CD14-positive monocyte (primary cell): ENCODE data around the gene COTL1. TPM values are rescaled to one million over a fixed set of nuclear protein-coding genes. Genes with fewer than 3 reads are reported as not detected.

Source experiments
- DNase-seq, 3 donors: peaks; one replicate each; pipeline ENCODE4 v3.0.0-alpha.2; 2011 to 2022
- H2AFZ ChIP-seq: 2 replicates; pipeline ENCODE4 v1.6.0; 2012; ENCODE audit warnings: mild to moderate bottlenecking, low read depth, low read length, inconsistent platforms; ENCODE audit not compliant: insufficient read depth, poor library complexity, severe bottlenecking
- H3K27ac ChIP-seq, 2 donors: 1 replicate in 1 of 2; 2 replicates in 1 of 2; pipeline ENCODE4 v1.5.1; 2012 to 2013; ENCODE audit warnings: low read length in 2 of 2, control low read depth in 1 of 2, inconsistent platforms in 1 of 2, low read depth in 1 of 2, mild to moderate bottlenecking in 1 of 2
- H3K27me3 ChIP-seq, 2 donors: one replicate each; pipeline versions ENCODE4 v1.6.0 to v1.6.1; 2011 to 2013; ENCODE audit warnings: low read length in 2 of 2; ENCODE audit not compliant: control insufficient read depth in 2 of 2, insufficient read depth in 2 of 2
- H3K36me3 ChIP-seq, 2 donors: replicated peaks in 1 of 2; 1 replicate in 1 of 2; 2 replicates in 1 of 2; pipeline versions ENCODE4 v1.5.1 to v1.6.1; 2012 to 2013; ENCODE audit warnings: low read length in 2 of 2, control low read depth in 1 of 2, inconsistent platforms in 1 of 2, mild to moderate bottlenecking in 1 of 2; ENCODE audit not compliant: insufficient read depth in 2 of 2, control insufficient read depth in 1 of 2
- H3K4me1 ChIP-seq, 2 donors: 1 replicate in 1 of 2; 2 replicates in 1 of 2; pipeline versions ENCODE4 v1.5.1 to v1.6.1; 2012 to 2013; ENCODE audit warnings: low read length in 2 of 2, control low read depth in 1 of 2, inconsistent platforms in 1 of 2, mild to moderate bottlenecking in 1 of 2, moderate library complexity in 1 of 2; ENCODE audit not compliant: insufficient read depth in 2 of 2, control insufficient read depth in 1 of 2
- H3K4me2 ChIP-seq: replicated peaks from 2 replicates; pipeline ENCODE3; 2012; ENCODE audit warnings: low read length, moderate library complexity, mild to moderate bottlenecking; ENCODE audit not compliant: poor library complexity, severe bottlenecking; ENCODE audit errors: extremely low read depth
- H3K4me3 ChIP-seq, 3 experiments: fragments of 200-600 bp in 1 of 3; sonication (generic) in 1 of 3; replicated peaks in 1 of 3; 1 replicate in 2 of 3; 2 replicates in 1 of 3; pipeline ENCODE4 v1.5.1; 2011 to 2013; ENCODE audit warnings: low read length in 3 of 3, mild to moderate bottlenecking in 3 of 3, control low read depth in 2 of 3, low read depth in 2 of 3, inconsistent platforms in 1 of 3, moderate library complexity in 1 of 3
- H3K79me2 ChIP-seq: 2 replicates; pipeline ENCODE4 v1.6.0; 2012; ENCODE audit warnings: mild to moderate bottlenecking, control low read depth, inconsistent platforms, low read length, moderate library complexity; ENCODE audit not compliant: insufficient read depth
- H3K9ac ChIP-seq: 2 replicates; pipeline ENCODE4 v1.6.0; 2017; ENCODE audit warnings: low read length, mild to moderate bottlenecking; ENCODE audit not compliant: insufficient read depth, poor library complexity, severe bottlenecking
- H3K9me3 ChIP-seq, 2 donors: replicated peaks in 1 of 2; 1 replicate in 1 of 2; 2 replicates in 1 of 2; pipeline versions ENCODE4 v1.5.1 to v1.6.1; 2012 to 2013; ENCODE audit warnings: low read length in 2 of 2, control low read depth in 1 of 2; ENCODE audit not compliant: control insufficient read depth in 1 of 2, insufficient read depth in 1 of 2
- H4K20me1 ChIP-seq: 2 replicates; pipeline ENCODE4 v1.6.0; 2012; ENCODE audit warnings: mild to moderate bottlenecking, low read length, control low read depth, moderate library complexity; ENCODE audit not compliant: insufficient read depth
- H3K27ac Mint-ChIP-seq, 7 donors: one replicate each; pipeline ENCODE4 v1.8.0; 2020; ENCODE audit warnings: mild to moderate bottlenecking in 7 of 7, mixed read lengths in 7 of 7, moderate library complexity in 6 of 7, inconsistent platforms in 2 of 7
- H3K27me3 Mint-ChIP-seq, 3 donors: one replicate each; pipeline ENCODE4 v1.8.0; 2021 to 2022; ENCODE audit warnings: low read depth in 3 of 3, mild to moderate bottlenecking in 3 of 3, mixed read lengths in 3 of 3, moderate library complexity in 3 of 3, inconsistent platforms in 1 of 3
- H3K36me3 Mint-ChIP-seq, 2 donors: one replicate each; pipeline ENCODE4 v1.8.0; 2020; ENCODE audit warnings: mixed read lengths in 2 of 2, inconsistent platforms in 1 of 2, mild to moderate bottlenecking in 1 of 2
- H3K4me1 Mint-ChIP-seq: one replicate; pipeline ENCODE4 v1.8.0; 2020; ENCODE audit warnings: mild to moderate bottlenecking, mixed read lengths
- H3K4me3 Mint-ChIP-seq, 2 donors: one replicate each; pipeline ENCODE4 v1.8.0; 2020; ENCODE audit warnings: mild to moderate bottlenecking in 2 of 2, mixed read lengths in 2 of 2, moderate library complexity in 1 of 2
- H3K9me3 Mint-ChIP-seq, 7 donors: one replicate each; pipeline ENCODE4 v1.8.0; 2020 to 2022; ENCODE audit warnings: mixed read lengths in 7 of 7, mild to moderate bottlenecking in 6 of 7, moderate library complexity in 6 of 7, inconsistent platforms in 2 of 7
- WGBS: methylation state at CpG from one replicate; pipeline ENCODE4 v1.1.5; 2013; ENCODE audit warnings: missing lambda C conversion rate; ENCODE audit not compliant: insufficient coverage; 5-methylcytosine and 5-hydroxymethylcytosine counted together
- intact Hi-C, 2 donors: fragments of 100-400 bp; cut with micrococcal nuclease; formaldehyde crosslinking; loops; one replicate each; pipeline versions ENCODE4 v1.15.0 to v1.15.1; 2023
- polyA plus RNA-seq, 3 donors: library from polyadenylated mRNA; depleted of rRNA in 1 of 3; unstranded in 2 of 3; stranded (reverse) in 1 of 3; fragments of 300-500 nt in 2 of 3; fragments of >200 nt in 1 of 3; fragmentation: Illumina TruSeq in 2 of 3; gene quantifications; 1 replicate in 2 of 3; 2 replicates in 1 of 3; pipeline ENCODE4 v1.2.3, GENCODE V29; 2012 to 2021
- TF ChIP-seq, protein P1 (sequence below): fragments of 200-600 bp; IDR thresholded peaks from one replicate; pipeline ENCODE4 v1.8.0; 2022; ENCODE audit warnings: antibody characterized with exemption, mild to moderate bottlenecking

COTL1 gene
- polyA plus RNA-seq, 3 donors = 648 to 1,843 (median 1,643) TPM

DNA sequence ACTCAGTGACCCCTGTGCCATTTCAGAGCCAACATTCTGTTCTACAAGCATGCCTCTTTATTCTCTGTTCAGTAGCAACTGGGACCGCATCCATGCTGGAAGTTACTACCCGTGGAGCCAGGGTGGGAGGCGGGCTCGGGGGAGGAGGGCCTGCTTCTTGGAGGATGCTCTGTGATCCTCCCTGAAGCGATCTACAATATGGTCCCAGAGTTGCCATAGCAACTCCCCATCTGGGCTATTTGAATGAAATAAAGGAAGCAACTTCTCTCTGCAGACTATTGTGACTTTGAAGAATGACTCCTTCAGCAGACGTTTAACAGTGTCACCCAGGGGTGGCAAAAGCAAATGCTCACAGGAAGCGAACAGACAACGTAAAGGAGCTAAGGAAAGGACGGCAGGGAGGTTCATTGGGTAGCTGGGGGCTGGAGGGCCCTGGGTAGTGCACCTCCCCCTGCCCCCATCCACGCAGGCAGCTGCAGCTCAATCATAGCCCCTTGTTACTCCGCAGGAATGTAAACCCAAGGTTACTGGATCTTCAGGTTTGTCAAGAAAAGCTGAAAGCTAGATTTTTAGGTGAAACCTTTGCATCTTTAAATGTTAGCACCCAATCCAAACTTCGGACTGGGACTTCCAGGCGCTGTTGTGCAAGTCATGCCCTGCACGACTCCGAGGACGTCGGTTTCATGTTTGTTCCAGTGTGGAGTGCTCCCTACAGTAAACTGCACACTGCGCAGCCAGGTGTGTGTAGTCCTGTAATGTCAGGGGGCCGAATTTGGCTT is 62.3 kb downstream of the COTL1 start:
- TF ChIP-seq, protein P1, sequence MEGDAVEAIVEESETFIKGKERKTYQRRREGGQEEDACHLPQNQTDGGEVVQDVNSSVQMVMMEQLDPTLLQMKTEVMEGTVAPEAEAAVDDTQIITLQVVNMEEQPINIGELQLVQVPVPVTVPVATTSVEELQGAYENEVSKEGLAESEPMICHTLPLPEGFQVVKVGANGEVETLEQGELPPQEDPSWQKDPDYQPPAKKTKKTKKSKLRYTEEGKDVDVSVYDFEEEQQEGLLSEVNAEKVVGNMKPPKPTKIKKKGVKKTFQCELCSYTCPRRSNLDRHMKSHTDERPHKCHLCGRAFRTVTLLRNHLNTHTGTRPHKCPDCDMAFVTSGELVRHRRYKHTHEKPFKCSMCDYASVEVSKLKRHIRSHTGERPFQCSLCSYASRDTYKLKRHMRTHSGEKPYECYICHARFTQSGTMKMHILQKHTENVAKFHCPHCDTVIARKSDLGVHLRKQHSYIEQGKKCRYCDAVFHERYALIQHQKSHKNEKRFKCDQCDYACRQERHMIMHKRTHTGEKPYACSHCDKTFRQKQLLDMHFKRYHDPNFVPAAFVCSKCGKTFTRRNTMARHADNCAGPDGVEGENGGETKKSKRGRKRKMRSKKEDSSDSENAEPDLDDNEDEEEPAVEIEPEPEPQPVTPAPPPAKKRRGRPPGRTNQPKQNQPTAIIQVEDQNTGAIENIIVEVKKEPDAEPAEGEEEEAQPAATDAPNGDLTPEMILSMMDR = no peak
- H3K4me3 ChIP-seq = no peak overlapping the region
- Mint-ChIP-seq H3K4me1 (peaks cover 30% of the 10 kb centered on the region), H3K36me3 (peaks cover 9 to 15% of the 10 kb centered on the region in 2 donors), H3K4me3 (no peak overlapping the region), H3K27ac (no peak overlapping the region), H3K27me3 (peaks cover 1 to 7% (median 4%) of the 10 kb centered on the region in 3 donors), H3K9me3 (no peaks in the 10 kb centered on the region)
- H3K79me2 ChIP-seq = no peaks in the 10 kb centered on the region
- H2AFZ ChIP-seq = no peak overlapping the region
- 91% methylated on average over 6 of the region's 19 CpGs for WGBS
- no peak overlapping the region for H3K4me2 ChIP-seq
- no peaks in the 10 kb centered on the region for H3K27me3 ChIP-seq
- H3K9me3 ChIP-seq = no peaks in the 10 kb centered on the region
- no peaks in the 10 kb centered on the region for H3K36me3 ChIP-seq
- intact Hi-C loops = no loop called here
- no peak for DNase-seq
- no peak overlapping the region for H3K27ac ChIP-seq
- H3K9ac ChIP-seq = no peak overlapping the region
- H3K4me1 ChIP-seq = peaks cover 13 to 14% of the 10 kb centered on the region in 2 donors
- H4K20me1 ChIP-seq = peaks cover 21% of the 10 kb centered on the region

DNA sequence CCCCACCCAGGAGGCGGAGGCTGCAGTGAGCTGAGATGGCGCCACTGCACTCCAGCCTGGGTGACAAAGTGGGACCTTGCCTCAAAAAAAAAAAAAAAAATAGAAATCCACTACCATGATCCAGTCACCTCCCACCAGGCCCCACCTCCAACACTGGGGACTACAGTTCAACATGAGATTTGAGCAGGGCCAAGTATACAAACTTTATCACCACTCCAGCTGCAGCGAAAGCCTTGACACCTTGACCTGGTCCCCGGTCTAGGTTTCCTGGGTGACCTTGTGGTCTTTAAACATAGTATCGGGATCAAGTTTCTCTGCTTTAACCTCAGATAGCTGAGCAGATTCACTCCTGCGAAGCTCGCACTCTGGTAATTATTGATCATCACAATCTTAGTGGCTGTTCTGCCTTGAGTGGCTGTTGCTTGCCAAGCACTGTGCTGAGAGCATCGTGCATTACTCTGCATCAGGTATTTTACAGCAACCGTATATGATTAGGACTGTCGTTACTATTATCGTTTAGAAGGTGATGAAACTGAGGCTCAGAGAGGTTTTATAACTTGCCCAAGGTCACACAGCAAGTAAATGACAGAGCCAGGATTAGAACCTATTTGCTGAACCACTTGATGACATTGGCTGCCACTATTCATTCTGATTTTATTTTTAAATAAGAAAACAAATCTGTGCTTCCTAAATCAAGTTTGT is 63.1 kb downstream of the COTL1 start:
- TF ChIP-seq, protein P1 = no peak
- H3K27ac Mint-ChIP-seq = no peak overlapping the region
- no peak for DNase-seq
- H3K36me3 ChIP-seq = no peaks in the 10 kb centered on the region
- no peaks in the 10 kb centered on the region for H3K27me3 ChIP-seq
- 98% methylated on average over 8 of the region's 11 CpGs for WGBS
- H3K4me2 ChIP-seq = no peak overlapping the region
- peaks cover 3 to 7% (median 5%) of the 10 kb centered on the region in 3 donors for H3K27me3 Mint-ChIP-seq
- intact Hi-C loops = no loop called here
- H3K9ac ChIP-seq = no peak overlapping the region
- no peaks in the 10 kb centered on the region for H3K9me3 ChIP-seq
- H3K4me1 ChIP-seq = peaks cover 7 to 9% of the 10 kb centered on the region in 2 donors
- no peak overlapping the region for H3K4me3 ChIP-seq
- peaks cover 6 to 11% of the 10 kb centered on the region in 2 donors for H3K36me3 Mint-ChIP-seq
- no peak overlapping the region for H3K27ac ChIP-seq
- no peaks in the 10 kb centered on the region for H3K9me3 Mint-ChIP-seq
- H2AFZ ChIP-seq = no peak overlapping the region
- H3K79me2 ChIP-seq = no peaks in the 10 kb centered on the region
- no peak overlapping the region for H3K4me3 Mint-ChIP-seq
- peaks cover 13% of the 10 kb centered on the region for H4K20me1 ChIP-seq
- H3K4me1 Mint-ChIP-seq = peaks cover 29% of the 10 kb centered on the region
